HCT116 (cell line): ENCODE data around the gene ADGRG1. TPM values are rescaled to one million over a fixed set of nuclear protein-coding genes. Genes with fewer than 3 reads are reported as not detected.

Experiments
- ATAC-seq: fragments of 200-7000 bp; cut with Tn5 transposase; 2 replicates; pipeline ENCODE4 v1.9.1; 2020; ENCODE audit warnings: mild to moderate bottlenecking, moderate library complexity
- BruUV-seq: library from RNA; stranded (reverse); fragments of 400-500 nt; replicated peaks from 2 replicates; lab custom pipeline; 2021; lab: Mats Ljungman, UMichigan
- CTCF ChIA-PET: fragments of 300-600 bp; sonication (Branson Sonifier 250); formaldehyde crosslinking; loops from one replicate; lab custom pipeline; 2021; ENCODE audit warnings: antibody characterized with exemption; lab: Charles Lee
- POLR2A ChIA-PET: fragments of 300-600, 350-600 bp; sonication (Branson Sonifier 250); formaldehyde crosslinking; loops from one replicate; lab custom pipeline; 2021; ENCODE audit warnings: antibody characterized with exemption; lab: Charles Lee
- RAD21 ChIA-PET, 2 experiments: fragments of 300-600 bp; sonication (Branson Sonifier 250); formaldehyde crosslinking; loops; one replicate each; lab custom pipeline; 2023; ENCODE audit warnings: low total read pairs in 2 of 2; ENCODE audit not compliant: uncharacterized antibody in 2 of 2, unreplicated experiment in 2 of 2, low non-redundant PET in 1 of 2; lab: Charles Lee
- DNase-seq: peaks from one replicate; pipeline ENCODE4 v3.0.0-alpha.2; 2010; ENCODE audit warnings: low read depth, low spot score
- H2AFZ ChIP-seq: fragments of 200-600 bp; shearing (Covaris generic), sonication (generic); 2 replicates; pipeline ENCODE4 v1.6.1; 2017; ENCODE audit warnings: low read depth, mixed run types, mixed read lengths, antibody characterized with exemption, low read length; ENCODE audit not compliant: poor library complexity, severe bottlenecking
- H3K27ac ChIP-seq: 2 replicates; pipeline ENCODE4 v1.5.1; 2012; ENCODE audit warnings: low read depth, low read length
- H3K27me3 ChIP-seq: fragments of 200-600 bp; sonication (generic); 2 replicates; pipeline ENCODE4 v1.6.1; 2016; ENCODE audit warnings: mixed run types, low read length, mixed read lengths; ENCODE audit not compliant: insufficient read depth
- H3K36me3 ChIP-seq, 2 experiments: fragments of 200-500 bp in 1 of 2; fragments of 200-600 bp in 1 of 2; sonication (Bioruptor generic) in 1 of 2; sonication (generic) in 1 of 2; 2 replicates each; pipeline versions ENCODE4 v1.5.1 to v1.6.1; 2014 to 2016; ENCODE audit warnings: low read length in 2 of 2, inconsistent platforms in 1 of 2, mixed read lengths in 1 of 2, mixed run types in 1 of 2; ENCODE audit not compliant: insufficient read depth in 2 of 2, control insufficient read depth in 1 of 2
- H3K4me1 ChIP-seq, 2 experiments: fragments of 200-600 bp in 1 of 2; sonication (generic) in 1 of 2; 2 replicates each; pipeline versions ENCODE4 v1.5.1 to v1.6.1; 2012 to 2017; ENCODE audit warnings: low read length in 2 of 2, inconsistent platforms in 1 of 2, mild to moderate bottlenecking in 1 of 2, mixed read lengths in 1 of 2, mixed run types in 1 of 2, moderate library complexity in 1 of 2; ENCODE audit not compliant: insufficient read depth in 2 of 2, control insufficient read depth in 1 of 2
- H3K4me2 ChIP-seq: fragments of 200-600 bp; sonication (generic); 2 replicates; pipeline ENCODE4 v1.6.1; 2017; ENCODE audit warnings: mixed run types, low read length, mixed read lengths
- H3K4me3 ChIP-seq, 2 experiments: fragments of 200-600 bp in 1 of 2; sonication (generic) in 1 of 2; replicated peaks in 1 of 2; 2 replicates each; pipeline ENCODE4 v1.5.1; 2011 to 2016; ENCODE audit warnings: low read length in 2 of 2, control low read depth in 1 of 2, low read depth in 1 of 2, mild to moderate bottlenecking in 1 of 2, mixed read lengths in 1 of 2, mixed run types in 1 of 2
- H3K79me2 ChIP-seq: fragments of 200-600 bp; sonication (generic); 2 replicates; pipeline ENCODE4 v1.6.1; 2017; ENCODE audit warnings: mild to moderate bottlenecking, mixed run types, low read length, moderate library complexity, mixed read lengths; ENCODE audit not compliant: insufficient read depth
- H3K9ac ChIP-seq: fragments of 200-600 bp; sonication (generic); 2 replicates; pipeline ENCODE4 v1.6.1; 2016; ENCODE audit warnings: low read length, mixed read lengths
- H3K9me2 ChIP-seq: fragments of 200-600 bp; sonication (generic), shearing (Covaris generic); 2 replicates; pipeline ENCODE4 v1.6.1; 2017; ENCODE audit warnings: mixed run types, mild to moderate bottlenecking, moderate library complexity; ENCODE audit not compliant: insufficient read depth
- H3K9me3 ChIP-seq, 2 experiments: fragments of 200-500 bp in 1 of 2; fragments of 200-600 bp in 1 of 2; sonication (Bioruptor generic) in 1 of 2; sonication (generic) in 1 of 2; 2 replicates each; pipeline ENCODE4 v1.6.1; 2014 to 2017; ENCODE audit warnings: low read length in 2 of 2, mixed read lengths in 2 of 2, inconsistent platforms in 1 of 2, low read depth in 1 of 2, mild to moderate bottlenecking in 1 of 2, mixed run types in 1 of 2, moderate library complexity in 1 of 2; ENCODE audit not compliant: control insufficient read depth in 1 of 2, insufficient read depth in 1 of 2
- H4K20me1 ChIP-seq: fragments of 200-600 bp; sonication (generic), shearing (Covaris generic); 2 replicates; pipeline ENCODE4 v1.6.1; 2017; ENCODE audit warnings: mixed run types, mild to moderate bottlenecking, moderate library complexity; ENCODE audit not compliant: insufficient read depth
- ATF3 ChIP-seq: IDR thresholded peaks from 2 replicates; pipeline ENCODE4 v1.6.1; 2012
- ELF1 ChIP-seq: IDR thresholded peaks from 2 replicates; pipeline ENCODE4 v1.6.1; 2012; ENCODE audit warnings: low read depth, borderline replicate concordance
- EZH2 ChIP-seq: fragments of 200-600 bp; sonication (generic); IDR thresholded peaks from 2 replicates; pipeline ENCODE4 v1.6.1; 2017; ENCODE audit warnings: antibody characterized with exemption, mixed run types
- FOSL1 ChIP-seq: IDR thresholded peaks from 2 replicates; pipeline ENCODE4 v1.6.1; 2012; ENCODE audit warnings: low read depth
- POLR2A ChIP-seq: IDR thresholded peaks from 2 replicates; pipeline ENCODE4 v1.7.0; 2011; ENCODE audit warnings: borderline replicate concordance; ENCODE audit not compliant: insufficient read depth, insufficient read length; ENCODE audit errors: extremely low read depth
- ZBTB33 ChIP-seq: IDR thresholded peaks from 2 replicates; pipeline ENCODE4 v1.6.1; 2011; ENCODE audit warnings: mild to moderate bottlenecking, low read length, moderate library complexity; ENCODE audit not compliant: insufficient replicate concordance; ENCODE audit errors: extremely low read depth
- ZNF274 ChIP-seq: fragments of 200-500 bp; sonication (Bioruptor generic); IDR thresholded peaks from 2 replicates; pipeline ENCODE4 v1.6.1; 2014; ENCODE audit warnings: mild to moderate bottlenecking, low read depth, low read length, inconsistent platforms
- intact Hi-C: fragments of 100-400 bp; cut with micrococcal nuclease; formaldehyde crosslinking; loops from 2 replicates; pipeline ENCODE4 v1.10.0; 2022
- total RNA-seq: library from RNA; stranded (reverse); gene quantifications from one replicate; pipeline ENCODE4 v1.2.1, GENCODE V29; 2021; ENCODE audit not compliant: unreplicated experiment

ADGRG1 gene
- total RNA-seq, 1 experiment from 2014 or later, result 36.4 TPM

- Histone ChIP-seq H3K36me3 (no peaks in the 10 kb centered on the region), H3K4me2 (no peak overlapping the region), H3K9me3 (no peaks in the 10 kb centered on the region), H3K9me2 (no peaks in the 10 kb centered on the region), H3K27me3 (no peaks in the 10 kb centered on the region), H3K27ac (no peak overlapping the region), H3K4me1 (no peaks in the 10 kb centered on the region), H3K9ac (no peak overlapping the region), H2AFZ (no peak overlapping the region), H3K79me2 (no peaks in the 10 kb centered on the region), H4K20me1 (no peaks in the 10 kb centered on the region), H3K4me3 (no peak overlapping the region)
- POLR2A ChIA-PET, result interaction anchor here (1.0 kb wide), 1 partner anchor 14 kb away, joined by 3 read pairs; no protein-coding TSS in a partner anchor
- RAD21 ChIA-PET, result no interaction called here
- no peak for TF ChIP-seq ZNF274
- TF ChIP-seq ZBTB33, result no peak
- TF ChIP-seq FOSL1, result no peak
- no peak for TF ChIP-seq EZH2
- TF ChIP-seq ELF1, result no peak
- no peak for TF ChIP-seq POLR2A
- TF ChIP-seq ATF3, result no peak
- BruUV-seq, result no TSS peak
- intact Hi-C loops, result no loop called here
- ATAC-seq, result no peak
- DNase-seq, result no peak
- CTCF ChIA-PET, result interaction anchor here (1.2 kb wide), 1 partner anchor 15 kb away, joined by 4 read pairs; no protein-coding TSS in a partner anchor
Measured at GRCh38 chr16:57606147-57606846, 22.1 kb upstream of the ADGRG1 start.
